ENCODE data around the gene SLC7A8.

SLC7A8 gene

GRCh38 chr14:23162005-23162404 is 21.5 kb downstream of the SLC7A8 start (continued):
- TF ChIP-seq FEZF1 (tag by site-specific recombination; IDR thresholded peaks at IDR 0.05), result no peak
- TF ChIP-seq ZNF76 (tag by site-specific recombination; IDR thresholded peaks at IDR 0.05; ENCODE audit: borderline replicate concordance, low read depth), result no peak
- TF ChIP-seq ZBTB44 (tag by site-specific recombination; IDR thresholded peaks at IDR 0.05), result no peak

GRCh38 chr14:23160924-23161522 is 22.4 kb downstream of the SLC7A8 start:
- peak; percentile 28; the same call in 1 of the 2 replicates for TF ChIP-seq PRDM1 (tag by site-specific recombination; IDR thresholded peaks at IDR 0.05)
- no peak for TF ChIP-seq ZNF10 (tag by site-specific recombination; IDR thresholded peaks at IDR 0.05)
- TF ChIP-seq ZIC2 (tag by site-specific recombination; IDR thresholded peaks at IDR 0.05), result peak; percentile 95
- no peak for TF ChIP-seq ZNF501 (tag by site-specific recombination; IDR thresholded peaks at IDR 0.05)
- TF ChIP-seq PRDM6 (tag by site-specific recombination; IDR thresholded peaks at IDR 0.05), result peak; percentile 62
- TF ChIP-seq, protein P1, sequence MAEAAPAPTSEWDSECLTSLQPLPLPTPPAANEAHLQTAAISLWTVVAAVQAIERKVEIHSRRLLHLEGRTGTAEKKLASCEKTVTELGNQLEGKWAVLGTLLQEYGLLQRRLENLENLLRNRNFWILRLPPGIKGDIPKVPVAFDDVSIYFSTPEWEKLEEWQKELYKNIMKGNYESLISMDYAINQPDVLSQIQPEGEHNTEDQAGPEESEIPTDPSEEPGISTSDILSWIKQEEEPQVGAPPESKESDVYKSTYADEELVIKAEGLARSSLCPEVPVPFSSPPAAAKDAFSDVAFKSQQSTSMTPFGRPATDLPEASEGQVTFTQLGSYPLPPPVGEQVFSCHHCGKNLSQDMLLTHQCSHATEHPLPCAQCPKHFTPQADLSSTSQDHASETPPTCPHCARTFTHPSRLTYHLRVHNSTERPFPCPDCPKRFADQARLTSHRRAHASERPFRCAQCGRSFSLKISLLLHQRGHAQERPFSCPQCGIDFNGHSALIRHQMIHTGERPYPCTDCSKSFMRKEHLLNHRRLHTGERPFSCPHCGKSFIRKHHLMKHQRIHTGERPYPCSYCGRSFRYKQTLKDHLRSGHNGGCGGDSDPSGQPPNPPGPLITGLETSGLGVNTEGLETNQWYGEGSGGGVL (tag by site-specific recombination; IDR thresholded peaks at IDR 0.05), result peak; percentile 82
- 0 out of 2 replicates have a peak, but pooled peaks have one; percentile 20 for TF ChIP-seq ZBTB17 (tag by site-specific recombination; IDR thresholded peaks at IDR 0.05)
- peak; percentile 31; the same call in 1 of the 2 replicates for TF ChIP-seq ZBTB44 (tag by site-specific recombination; IDR thresholded peaks at IDR 0.05)
- 0 out of 2 replicates have a peak, but pooled peaks have one; percentile 11 for TF ChIP-seq PRDM10 (tag by site-specific recombination; IDR thresholded peaks at IDR 0.05)
- ChIA-PET POLR2A (no interaction called here), CTCF (interaction anchor here (0.6 to 3.2 kb wide), 4 partner anchors 25 to 92 kb away, joined by 3 to 14 read pairs (median 6); no protein-coding TSS in a partner anchor)
- H3K4me3 ChIP-seq (ENCODE audit: low read depth, low read length), result no peak overlapping the region
- H3K4me1 ChIP-seq (ENCODE audit: control insufficient read depth, insufficient read depth, low read length), result no peaks in the 10 kb centered on the region; the same call in 1 of the 2 replicates
- no peak overlapping the region for H3K27ac ChIP-seq (ENCODE audit: extremely low read depth, low read depth, low read length)
- no peaks in the 10 kb centered on the region for H3K9me3 ChIP-seq (ENCODE audit: control insufficient read depth, insufficient read depth, low read depth, low read length)
- H3K36me3 ChIP-seq (ENCODE audit: control insufficient read depth in 2 of 2, insufficient read depth in 1 of 2, low read length in 2 of 2), result peaks cover 0 to 4% of the 10 kb centered on the region in 2 experiments; a peak in 1 of 3 replicates
